HG03565 (cell line): ENCODE results near the gene AFAP1L2.

Source experiments
- ATAC-seq: cut with Tn5 transposase; IDR thresholded peaks from one replicate; pipeline ENCODE4 v1.9.1; 2021; ENCODE audit warnings: mild to moderate bottlenecking, moderate library complexity; ENCODE audit not compliant: unreplicated experiment

The AFAP1L2 gene

DNA sequence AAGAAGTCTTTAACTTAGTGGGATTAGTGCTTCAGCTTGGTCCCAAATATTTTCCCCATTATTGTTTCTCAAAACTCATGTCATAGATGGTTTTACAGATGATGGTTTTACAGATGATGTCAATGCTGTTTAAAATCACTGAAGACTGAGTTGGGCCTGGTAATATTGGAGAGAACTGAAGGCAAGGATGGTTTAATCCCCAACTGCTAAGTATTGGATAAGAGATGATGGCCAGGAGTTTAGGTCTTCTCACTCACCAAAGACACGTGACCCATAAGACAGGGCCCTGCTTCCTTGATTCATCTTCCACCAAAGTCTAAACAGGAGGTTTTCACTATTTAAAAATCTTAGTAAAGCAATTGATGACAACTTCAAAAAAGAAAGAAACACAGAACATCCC lies 108.9 kb downstream of the AFAP1L2 start:
- ATAC-seq = no peak

DNA sequence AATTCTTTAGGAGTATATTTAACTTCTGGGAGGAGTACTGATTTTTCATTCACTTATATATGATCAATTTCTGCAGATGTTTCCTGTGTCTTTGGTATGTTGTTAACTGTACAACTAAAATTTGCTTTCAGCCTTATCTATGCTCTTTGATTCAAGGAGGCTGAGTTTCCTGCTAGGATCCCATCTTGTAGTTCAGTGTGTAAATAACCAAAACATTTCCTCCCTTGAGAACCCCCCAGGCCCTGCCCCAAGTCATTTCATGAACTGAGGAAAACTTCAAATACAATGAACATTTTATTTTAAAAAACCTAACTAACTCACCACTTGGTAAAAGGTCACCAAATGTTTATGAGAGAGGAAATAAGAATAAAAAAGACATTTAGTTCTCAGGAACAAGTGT lies 109.8 kb downstream of the AFAP1L2 start:
- no peak for ATAC-seq

DNA sequence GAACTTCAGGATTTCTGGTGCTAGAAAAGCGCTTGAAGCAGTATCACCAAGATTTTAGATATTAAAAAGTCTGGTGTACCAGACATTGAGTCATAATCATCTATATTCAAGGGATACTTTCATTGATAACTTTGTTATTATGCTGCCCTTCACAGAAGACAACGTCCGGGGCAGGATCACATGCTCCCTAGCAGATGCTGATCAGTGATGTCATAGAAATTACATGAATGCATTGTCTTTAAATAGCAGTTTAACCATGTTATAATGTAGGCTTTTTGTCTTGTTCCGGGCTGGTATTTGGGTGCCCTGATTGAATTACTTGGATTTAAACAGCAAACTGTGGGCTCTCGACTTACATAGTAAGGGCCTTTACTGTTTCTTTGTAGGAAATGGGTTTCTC lies 111.2 kb downstream of the AFAP1L2 start:
- ATAC-seq = no peak

GRCh38 chr10:114291516-114291915 lies 112.8 kb downstream of the AFAP1L2 start:
- ATAC-seq = no peak

DNA sequence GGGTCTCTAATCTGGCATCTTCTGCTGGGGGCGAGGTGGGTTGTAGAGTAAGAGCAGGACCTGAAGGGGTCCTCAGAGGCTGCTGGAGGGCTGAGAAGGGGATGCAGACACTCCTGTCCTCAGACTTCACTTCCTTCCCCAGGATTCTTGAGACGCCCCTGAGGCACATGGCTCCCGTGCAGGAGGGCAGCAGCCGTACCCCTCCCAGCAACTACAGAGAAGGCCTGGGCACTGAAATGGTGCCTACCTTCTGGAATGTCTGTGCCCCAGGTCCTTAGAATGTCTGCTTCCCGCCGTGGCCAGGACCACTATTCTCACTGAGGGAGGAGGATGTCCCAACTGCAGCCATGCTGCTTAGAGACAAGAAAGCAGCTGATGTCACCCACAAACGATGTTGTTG lies 113.2 kb downstream of the AFAP1L2 start:
- ATAC-seq = no peak

GRCh38 chr10:114290038-114290437 lies 114.3 kb downstream of the AFAP1L2 start:
- ATAC-seq = no peak

DNA sequence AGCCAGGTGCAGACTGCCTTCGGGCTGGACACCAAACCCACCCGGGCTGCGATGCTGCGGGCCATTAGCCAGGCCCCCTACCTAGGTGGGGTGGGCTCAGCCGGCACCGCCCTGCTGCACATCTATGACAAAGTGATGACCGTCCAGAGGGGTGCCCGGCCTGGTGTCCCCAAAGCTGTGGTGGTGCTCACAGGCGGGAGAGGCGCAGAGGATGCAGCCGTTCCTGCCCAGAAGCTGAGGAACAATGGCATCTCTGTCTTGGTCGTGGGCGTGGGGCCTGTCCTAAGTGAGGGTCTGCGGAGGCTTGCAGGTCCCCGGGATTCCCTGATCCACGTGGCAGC lies 115.2 kb downstream of the AFAP1L2 start:
- ATAC-seq = no peak

DNA sequence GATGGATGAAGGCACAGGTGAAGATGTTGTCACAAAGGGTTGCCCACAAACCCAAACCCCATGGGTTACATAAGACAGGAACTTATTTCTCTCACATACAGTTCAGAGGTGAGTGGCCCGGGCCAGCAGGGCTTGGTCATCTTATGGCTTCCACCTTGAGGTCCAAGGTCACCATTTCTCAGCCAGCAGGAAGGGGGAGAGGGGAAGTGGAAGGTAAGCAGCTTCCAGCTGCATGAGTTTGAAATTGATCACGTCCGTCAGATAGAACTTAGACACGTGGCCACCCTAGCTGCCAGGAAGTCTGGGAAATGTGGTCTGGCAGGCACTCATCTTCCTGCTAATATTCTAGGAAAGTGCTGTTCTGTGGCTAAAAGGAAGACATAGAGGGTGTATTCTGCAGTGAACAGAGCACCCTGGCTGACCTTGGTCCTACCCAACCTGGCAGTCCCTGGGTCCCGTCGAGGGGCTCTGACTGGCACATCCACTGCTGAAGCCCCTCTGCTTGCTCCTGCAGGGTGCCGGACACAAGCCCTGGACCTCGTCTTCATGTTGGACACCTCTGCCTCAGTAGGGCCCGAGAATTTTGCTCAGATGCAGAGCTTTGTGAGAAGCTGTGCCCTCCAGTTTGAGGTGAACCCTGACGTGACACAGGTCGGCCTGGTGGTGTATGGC lies 115.7 kb downstream of the AFAP1L2 start:
- ATAC-seq = no peak

DNA sequence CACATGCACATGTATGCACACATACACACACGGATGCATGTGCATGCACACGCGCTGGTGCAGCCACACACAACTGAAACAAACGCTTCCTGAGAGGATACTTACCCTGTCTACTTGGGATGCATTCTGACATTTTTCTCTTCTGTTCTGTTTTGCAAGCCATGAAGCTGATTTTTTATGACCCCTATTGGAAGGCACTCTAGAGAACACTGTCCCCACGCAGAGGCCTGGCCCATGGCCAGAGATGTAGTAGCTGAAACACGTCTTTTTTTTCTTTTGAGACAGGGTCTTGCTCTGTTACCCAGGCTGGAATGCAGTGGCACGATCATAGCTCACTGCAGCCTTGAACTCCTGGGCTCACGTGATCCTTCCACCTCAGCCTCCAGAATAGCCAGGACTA lies 117.4 kb downstream of the AFAP1L2 start:
- no peak for ATAC-seq

- no peak for ATAC-seq
Observed at GRCh38 chr10:114285961-114286441, 118.3 kb downstream of the AFAP1L2 start.

GRCh38 chr10:114284346-114285071 lies 119.8 kb downstream of the AFAP1L2 start:
- ATAC-seq = no peak

- no peak for ATAC-seq
Observed at GRCh38 chr10:114283535-114284234, 120.6 kb downstream of the AFAP1L2 start.

- ATAC-seq = no peak
Observed at GRCh38 chr10:114283091-114283490, 121.2 kb downstream of the AFAP1L2 start.

GRCh38 chr10:114282526-114282925 lies 121.8 kb downstream of the AFAP1L2 start:
- ATAC-seq = no peak

DNA sequence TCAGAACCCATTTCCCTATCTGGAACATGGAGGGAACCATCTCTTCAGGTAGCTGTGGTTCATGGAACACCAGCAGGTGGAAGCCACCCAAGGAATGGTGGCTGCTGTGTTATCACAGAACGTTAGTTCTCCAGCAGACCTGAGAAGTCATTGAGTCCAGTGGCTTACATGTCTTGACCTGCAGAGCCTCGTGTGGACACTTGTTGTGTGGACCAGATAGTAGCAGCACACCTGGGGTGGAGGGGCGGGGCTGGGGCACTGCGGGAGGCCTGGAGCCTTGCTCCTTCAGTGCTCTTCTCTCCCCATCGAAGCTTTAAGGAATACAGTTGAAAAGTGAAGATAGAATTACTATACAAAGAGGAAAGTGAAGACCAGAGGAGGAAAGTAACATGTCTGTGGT lies 122.8 kb downstream of the AFAP1L2 start:
- no peak for ATAC-seq

DNA sequence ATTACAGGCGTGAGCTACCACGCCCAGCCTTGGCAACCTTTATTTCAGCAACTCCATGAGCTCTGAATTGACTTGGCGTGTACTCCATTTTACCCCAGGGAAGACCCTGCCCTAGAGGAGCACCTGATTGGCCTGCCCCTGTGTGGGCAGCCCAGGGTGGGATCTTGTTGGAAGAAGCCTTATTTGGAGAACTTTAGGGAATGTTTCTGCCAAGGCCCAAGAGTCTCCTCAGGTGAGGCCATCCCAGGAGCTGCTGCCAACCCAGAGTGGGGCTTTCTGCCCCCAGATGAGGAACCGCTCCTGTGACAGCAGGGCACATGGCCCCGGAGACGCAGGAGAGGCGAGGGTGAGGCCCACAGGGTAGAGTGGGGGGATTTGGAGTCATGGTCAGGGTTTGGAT lies 123.3 kb downstream of the AFAP1L2 start:
- ATAC-seq = no peak

GRCh38 chr10:114279901-114280644 lies 124.2 kb downstream of the AFAP1L2 start:
- ATAC-seq = no peak

- ATAC-seq = no peak
Observed at GRCh38 chr10:114279289-114279688, 125.0 kb downstream of the AFAP1L2 start.

DNA sequence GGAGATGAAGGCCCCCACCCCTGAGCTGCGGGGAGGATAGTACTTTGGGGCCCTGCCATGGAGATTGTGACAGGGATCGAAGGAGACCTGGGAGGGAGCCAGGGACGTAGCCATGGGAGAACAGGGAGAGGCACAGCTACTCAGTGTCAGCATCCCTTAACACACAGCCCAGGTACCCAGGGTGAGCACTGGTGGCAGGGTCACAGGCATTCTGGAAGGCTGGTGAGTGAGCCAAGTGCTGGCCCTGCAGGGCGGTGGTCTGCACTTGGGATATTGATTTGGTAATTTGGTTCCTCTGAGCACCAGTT lies 125.5 kb downstream of the AFAP1L2 start:
- no peak for ATAC-seq

DNA sequence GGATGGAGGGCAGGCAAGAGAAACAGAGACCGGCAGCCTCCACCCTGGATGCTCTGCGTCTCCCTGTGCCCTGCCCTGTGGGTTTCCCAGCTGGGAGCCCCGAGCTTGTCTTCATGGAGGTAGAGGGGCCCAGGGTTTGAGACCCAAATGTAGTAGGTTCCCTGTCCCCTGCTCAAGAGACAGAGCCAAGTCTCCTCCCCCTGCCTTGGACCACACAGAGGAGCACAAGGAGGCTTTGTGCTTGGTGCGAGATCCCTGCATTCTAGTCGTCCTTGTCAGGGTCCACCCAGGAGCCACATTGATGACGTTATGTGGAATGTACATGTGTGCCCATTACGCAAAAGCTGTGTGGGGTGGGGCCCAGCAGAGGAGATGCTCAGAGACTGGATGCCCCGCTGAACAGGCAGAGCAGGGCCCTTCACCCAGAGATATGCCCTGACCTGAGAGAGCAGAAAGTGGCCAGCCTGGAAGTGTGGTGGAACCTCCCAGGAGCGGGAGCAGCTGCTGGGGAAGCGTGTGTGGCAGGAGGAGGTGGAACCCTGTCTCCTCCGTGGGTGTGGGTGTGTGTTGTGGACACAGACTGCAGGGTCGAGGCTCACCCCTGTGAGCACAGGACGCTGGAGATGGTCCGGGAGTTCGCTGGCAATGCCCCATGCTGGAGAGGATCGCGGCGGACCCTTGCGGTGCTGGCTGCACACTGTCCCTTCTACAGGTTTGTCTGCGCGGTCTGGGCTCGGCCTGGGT lies 126.0 kb downstream of the AFAP1L2 start:
- ATAC-seq = no peak

- no peak for ATAC-seq
Observed at GRCh38 chr10:114276671-114277070, 127.6 kb downstream of the AFAP1L2 start.
